Astrocyte (in vitro differentiated cells and primary cell): Measurements from ENCODE around the gene ADGRL1. TPM values are rescaled to one million over a fixed set of nuclear protein-coding genes. Genes with fewer than 3 reads are reported as not detected.
"Not testable (repeated sequence)": the region's sequence is repeated elsewhere in the genome, so short reads cannot be mapped to it uniquely, and the experiment has no call there.

Source experiments
- DNase-seq: peaks from one replicate; pipeline ENCODE4 v3.0.0-alpha.2; 2010; ENCODE audit warnings: low read depth
- FAIRE-seq: peaks from 2 replicates; lab custom pipeline; 2011; peaks lifted over from hg19 to GRCh38; lab: Jason Lieb, UNC
- H2AFZ ChIP-seq: 2 replicates; pipeline ENCODE4 v1.6.0; 2012; ENCODE audit warnings: low read depth, low read length, inconsistent platforms
- H3K27ac ChIP-seq: 2 replicates; pipeline ENCODE4 v1.5.1; 2011; ENCODE audit warnings: low read depth, low read length, inconsistent platforms
- H3K27me3 ChIP-seq: 2 replicates; pipeline ENCODE4 v1.6.0; 2011; ENCODE audit warnings: low read length, inconsistent platforms; ENCODE audit not compliant: insufficient read depth
- H3K36me3 ChIP-seq: 2 replicates; pipeline ENCODE4 v1.5.1; 2011; ENCODE audit warnings: low read length, inconsistent platforms; ENCODE audit not compliant: insufficient read depth
- H3K4me1 ChIP-seq: 2 replicates; pipeline ENCODE4 v1.5.1; 2011; ENCODE audit warnings: low read length, inconsistent platforms; ENCODE audit not compliant: insufficient read depth
- H3K4me2 ChIP-seq: 2 replicates; pipeline ENCODE4 v1.6.0; 2012; ENCODE audit warnings: low read length, inconsistent platforms
- H3K4me3 ChIP-seq: 2 replicates; pipeline ENCODE4 v1.5.1; 2011; ENCODE audit warnings: low read depth, mild to moderate bottlenecking, low read length, inconsistent platforms; ENCODE audit not compliant: insufficient read depth
- H3K79me2 ChIP-seq: 2 replicates; pipeline ENCODE4 v1.6.0; 2012; ENCODE audit warnings: mild to moderate bottlenecking, low read length, inconsistent platforms; ENCODE audit not compliant: insufficient read depth
- H3K9ac ChIP-seq: 2 replicates; pipeline ENCODE4 v1.6.0; 2012; ENCODE audit warnings: mild to moderate bottlenecking, low read length, inconsistent platforms
- H3K9me3 ChIP-seq: 2 replicates; pipeline ENCODE4 v1.5.1; 2012; ENCODE audit warnings: low read depth, mild to moderate bottlenecking, low read length, inconsistent platforms; ENCODE audit not compliant: insufficient read depth
- H4K20me1 ChIP-seq: 2 replicates; pipeline ENCODE4 v1.6.0; 2012; ENCODE audit warnings: low read length, inconsistent platforms; ENCODE audit not compliant: insufficient read depth
- H3K27ac Mint-ChIP-seq: one replicate; pipeline ENCODE4 v1.8.0; 2021; ENCODE audit warnings: mild to moderate bottlenecking, mixed read lengths; ENCODE audit not compliant: unreplicated experiment
- H3K27me3 Mint-ChIP-seq: one replicate; pipeline ENCODE4 v1.8.0; 2021; ENCODE audit warnings: low read depth, mixed read lengths; ENCODE audit not compliant: unreplicated experiment
- H3K36me3 Mint-ChIP-seq: one replicate; pipeline ENCODE4 v1.8.0; 2021; ENCODE audit warnings: low read depth, mixed read lengths; ENCODE audit not compliant: unreplicated experiment
- H3K4me1 Mint-ChIP-seq: one replicate; pipeline ENCODE4 v1.8.0; 2021; ENCODE audit warnings: low read depth, mixed read lengths; ENCODE audit not compliant: unreplicated experiment
- H3K4me3 Mint-ChIP-seq: one replicate; pipeline ENCODE4 v1.8.0; 2021; ENCODE audit warnings: mild to moderate bottlenecking, moderate library complexity, mixed read lengths; ENCODE audit not compliant: unreplicated experiment
- H3K9me3 Mint-ChIP-seq: one replicate; pipeline ENCODE4 v1.8.0; 2021; ENCODE audit warnings: mild to moderate bottlenecking, mixed read lengths; ENCODE audit not compliant: unreplicated experiment
- EZH2 ChIP-seq: IDR thresholded peaks from 2 replicates; pipeline ENCODE4 v1.6.1; 2012; ENCODE audit warnings: mild to moderate bottlenecking, low read length, inconsistent platforms; ENCODE audit not compliant: insufficient read depth
- total RNA-seq: library from RNA; stranded (reverse); gene quantifications from 2 replicates; pipeline ENCODE4 v1.2.1, GENCODE V29; 2021
- TF ChIP-seq, protein P1 (sequence below): IDR thresholded peaks from 2 replicates; pipeline ENCODE4 v1.5.1; 2011; ENCODE audit warnings: low read depth, mild to moderate bottlenecking, inconsistent platforms, low read length, moderate library complexity; ENCODE audit not compliant: insufficient read depth

The ADGRL1 gene
- total RNA-seq, 1 donor from 2014 or later, result 40.9 TPM

GRCh38 chr19:14183741-14184350 is 22.1 kb downstream of the ADGRL1 start:
- Histone ChIP-seq H3K27me3 (no peaks in the 10 kb centered on the region), H4K20me1 (peaks cover 4% of the 10 kb centered on the region), H3K79me2 (no peaks in the 10 kb centered on the region), H3K4me3 (no peak overlapping the region), H3K36me3 (no peaks in the 10 kb centered on the region), H3K4me2 (no peak overlapping the region), H3K4me1 (no peaks in the 10 kb centered on the region), H3K9ac (no peak overlapping the region), H2AFZ (no peak overlapping the region), H3K9me3 (no peaks in the 10 kb centered on the region), H3K27ac (no peak overlapping the region)
- no peak overlapping the region for H3K4me3 Mint-ChIP-seq
- H3K27me3 Mint-ChIP-seq, result no peaks in the 10 kb centered on the region
- H3K4me1 Mint-ChIP-seq, result no peaks in the 10 kb centered on the region
- no peaks in the 10 kb centered on the region for H3K36me3 Mint-ChIP-seq
- no peak overlapping the region for H3K27ac Mint-ChIP-seq
- DNase-seq (no peak), FAIRE-seq (no peak)
- no peaks in the 10 kb centered on the region for H3K9me3 Mint-ChIP-seq
- TF ChIP-seq EZH2, result no peak
- TF ChIP-seq, protein P1, sequence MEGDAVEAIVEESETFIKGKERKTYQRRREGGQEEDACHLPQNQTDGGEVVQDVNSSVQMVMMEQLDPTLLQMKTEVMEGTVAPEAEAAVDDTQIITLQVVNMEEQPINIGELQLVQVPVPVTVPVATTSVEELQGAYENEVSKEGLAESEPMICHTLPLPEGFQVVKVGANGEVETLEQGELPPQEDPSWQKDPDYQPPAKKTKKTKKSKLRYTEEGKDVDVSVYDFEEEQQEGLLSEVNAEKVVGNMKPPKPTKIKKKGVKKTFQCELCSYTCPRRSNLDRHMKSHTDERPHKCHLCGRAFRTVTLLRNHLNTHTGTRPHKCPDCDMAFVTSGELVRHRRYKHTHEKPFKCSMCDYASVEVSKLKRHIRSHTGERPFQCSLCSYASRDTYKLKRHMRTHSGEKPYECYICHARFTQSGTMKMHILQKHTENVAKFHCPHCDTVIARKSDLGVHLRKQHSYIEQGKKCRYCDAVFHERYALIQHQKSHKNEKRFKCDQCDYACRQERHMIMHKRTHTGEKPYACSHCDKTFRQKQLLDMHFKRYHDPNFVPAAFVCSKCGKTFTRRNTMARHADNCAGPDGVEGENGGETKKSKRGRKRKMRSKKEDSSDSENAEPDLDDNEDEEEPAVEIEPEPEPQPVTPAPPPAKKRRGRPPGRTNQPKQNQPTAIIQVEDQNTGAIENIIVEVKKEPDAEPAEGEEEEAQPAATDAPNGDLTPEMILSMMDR, result no peak

GRCh38 chr19:14182476-14182875 is 23.5 kb downstream of the ADGRL1 start:
- DNase-seq (no peak), FAIRE-seq (no peak)
- no peaks in the 10 kb centered on the region for H3K79me2 ChIP-seq
- Mint-ChIP-seq H3K27me3 (no peaks in the 10 kb centered on the region), H3K36me3 (peaks cover 2% of the 10 kb centered on the region), H3K4me3 (no peak overlapping the region), H3K27ac (no peak overlapping the region), H3K4me1 (no peaks in the 10 kb centered on the region), H3K9me3 (no peaks in the 10 kb centered on the region)
- no peak overlapping the region for H3K4me2 ChIP-seq
- TF ChIP-seq EZH2, result no peak
- TF ChIP-seq, protein P1, result no peak
- no peak overlapping the region for H3K4me3 ChIP-seq
- no peak overlapping the region for H3K27ac ChIP-seq
- H3K9me3 ChIP-seq, result no peaks in the 10 kb centered on the region
- no peaks in the 10 kb centered on the region for H3K27me3 ChIP-seq
- no peak overlapping the region for H3K9ac ChIP-seq
- no peak overlapping the region for H2AFZ ChIP-seq
- no peaks in the 10 kb centered on the region for H3K36me3 ChIP-seq
- no peaks in the 10 kb centered on the region for H3K4me1 ChIP-seq
- H4K20me1 ChIP-seq, result peaks cover 4% of the 10 kb centered on the region

GRCh38 chr19:14181906-14182305 is 24.1 kb downstream of the ADGRL1 start:
- no peak overlapping the region for H3K27ac Mint-ChIP-seq
- Histone ChIP-seq H3K4me2 (no peak overlapping the region), H3K36me3 (no peaks in the 10 kb centered on the region), H4K20me1 (peaks cover 4% of the 10 kb centered on the region), H3K9ac (no peak overlapping the region), H3K79me2 (no peaks in the 10 kb centered on the region), H3K4me3 (no peak overlapping the region), H3K4me1 (no peaks in the 10 kb centered on the region), H2AFZ (no peak overlapping the region), H3K27ac (no peak overlapping the region), H3K27me3 (no peaks in the 10 kb centered on the region), H3K9me3 (no peaks in the 10 kb centered on the region)
- peaks cover 7% of the 10 kb centered on the region for H3K36me3 Mint-ChIP-seq
- no peaks in the 10 kb centered on the region for H3K27me3 Mint-ChIP-seq
- H3K4me3 Mint-ChIP-seq, result no peak overlapping the region
- H3K4me1 Mint-ChIP-seq, result no peaks in the 10 kb centered on the region
- H3K9me3 Mint-ChIP-seq, result no peaks in the 10 kb centered on the region
- TF ChIP-seq, protein P1, result no peak
- TF ChIP-seq EZH2, result no peak
- FAIRE-seq (no peak), DNase-seq (no peak)

DNA sequence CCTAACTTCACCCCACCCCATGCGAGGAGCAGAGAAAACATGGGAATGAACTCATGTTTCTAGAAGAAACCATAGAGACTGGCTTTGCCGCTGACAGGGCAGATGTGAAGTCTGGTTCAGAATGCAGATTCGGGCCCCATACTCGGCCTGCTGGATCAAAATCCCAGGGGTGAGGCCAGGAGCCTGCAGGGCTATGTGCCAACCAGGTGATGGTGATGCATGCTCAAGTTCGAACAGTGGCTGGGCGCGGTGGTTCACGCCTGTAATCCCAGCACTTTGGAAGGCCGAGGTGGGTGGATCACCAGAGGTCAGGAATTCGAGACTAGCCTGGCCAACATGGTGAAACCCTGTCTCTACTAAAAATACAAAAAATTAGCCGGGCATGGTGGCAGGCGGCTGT is 24.8 kb downstream of the ADGRL1 start:
- H3K4me3 Mint-ChIP-seq, H3K27me3 Mint-ChIP-seq, H3K27ac ChIP-seq, H4K20me1 ChIP-seq, H3K9me3 ChIP-seq, H3K4me2 ChIP-seq, H3K9ac ChIP-seq, H3K9me3 Mint-ChIP-seq, H3K79me2 ChIP-seq, H3K27me3 ChIP-seq, H3K4me1 Mint-ChIP-seq, H3K4me3 ChIP-seq, H3K36me3 ChIP-seq, H3K4me1 ChIP-seq, DNase-seq, H3K36me3 Mint-ChIP-seq, H3K27ac Mint-ChIP-seq, FAIRE-seq, H2AFZ ChIP-seq: not testable (repeated sequence)
